HG03159 (cell line): ENCODE data around the gene AKAP6.
"Not testable (repeated sequence)": the region's sequence is repeated elsewhere in the genome, so short reads cannot be mapped to it uniquely, and the experiment has no call there.

Source experiments
- ATAC-seq: cut with Tn5 transposase; IDR thresholded peaks from one replicate; pipeline ENCODE4 v1.9.1; 2021; ENCODE audit warnings: mild to moderate bottlenecking, moderate library complexity; ENCODE audit not compliant: unreplicated experiment

Gene AKAP6

DNA sequence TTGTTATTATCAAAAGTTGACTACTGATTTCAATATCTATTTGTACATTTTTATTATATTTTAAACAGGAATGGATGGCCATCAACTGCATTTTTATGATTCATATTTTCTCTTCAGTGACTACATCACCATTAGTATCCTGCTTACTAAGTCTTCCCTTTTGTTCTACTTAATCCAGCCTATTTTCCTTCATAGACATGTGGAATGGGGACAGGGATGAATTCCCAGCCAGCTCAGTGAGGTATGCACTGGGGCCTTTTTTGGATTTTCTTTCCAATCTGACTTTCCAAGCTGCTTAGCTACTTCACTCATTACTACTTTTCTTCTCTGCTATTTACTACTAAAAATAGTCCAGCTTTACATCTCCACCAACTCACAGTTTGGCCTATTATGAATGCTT is 38.4 kb downstream of the AKAP6 start:
- ATAC-seq: no peak

DNA sequence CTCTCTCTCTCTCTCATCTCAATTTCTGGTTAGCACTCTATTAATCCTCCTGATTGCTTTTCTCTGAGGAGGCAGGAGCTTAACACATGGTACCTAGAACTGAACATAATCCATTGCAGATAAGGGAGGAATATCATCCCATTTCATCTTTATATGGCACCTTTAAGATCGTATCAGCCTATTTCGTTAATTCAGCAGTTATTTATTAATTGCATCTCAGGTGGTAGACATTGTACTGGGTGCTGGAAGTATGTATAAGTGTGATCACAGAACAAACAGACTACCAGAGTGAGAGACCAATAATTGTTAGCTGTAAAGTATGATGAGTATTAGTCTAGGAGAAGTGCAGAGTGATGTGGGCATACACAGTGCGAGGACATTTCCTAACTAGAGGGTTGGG is 39.0 kb downstream of the AKAP6 start:
- no peak for ATAC-seq

DNA sequence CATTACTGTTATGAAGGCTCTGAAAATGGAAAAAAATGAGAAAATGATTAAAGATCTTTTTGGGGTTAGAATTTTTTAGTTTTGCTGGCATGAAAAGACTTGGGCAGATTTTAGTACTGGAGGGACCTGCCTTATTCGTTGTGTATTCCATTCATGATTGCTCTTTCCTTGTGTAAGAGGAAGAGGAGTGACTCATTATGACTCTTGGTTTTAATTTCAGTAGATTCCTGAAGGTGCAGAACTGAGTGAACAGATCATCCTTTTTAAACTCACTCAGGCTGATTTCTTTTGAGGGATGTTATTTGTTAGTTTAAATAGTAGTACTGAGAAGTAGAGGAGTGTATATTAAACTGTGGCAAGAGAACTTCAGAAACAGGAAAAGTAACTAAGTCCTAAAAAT is 41.6 kb downstream of the AKAP6 start:
- ATAC-seq: no peak

DNA sequence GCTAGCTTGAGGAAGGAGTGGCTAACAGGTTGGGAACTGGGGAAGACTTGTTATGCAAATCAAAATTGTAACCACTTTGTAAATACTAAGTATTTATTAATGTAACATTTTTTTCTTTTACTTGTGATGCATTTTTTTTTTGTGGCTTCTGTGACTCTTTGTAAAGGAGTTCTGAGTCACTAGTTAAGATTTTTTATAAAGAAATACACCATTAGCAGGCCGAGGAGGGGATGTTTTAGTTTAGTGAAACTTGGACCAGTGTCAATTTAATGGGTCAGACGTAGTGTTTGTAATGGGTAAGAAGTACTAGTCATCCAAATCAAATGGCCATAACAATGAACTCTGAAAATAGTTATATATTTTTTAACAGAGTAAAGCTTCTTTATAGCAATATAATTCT is 43.1 kb downstream of the AKAP6 start:
- no peak for ATAC-seq

DNA sequence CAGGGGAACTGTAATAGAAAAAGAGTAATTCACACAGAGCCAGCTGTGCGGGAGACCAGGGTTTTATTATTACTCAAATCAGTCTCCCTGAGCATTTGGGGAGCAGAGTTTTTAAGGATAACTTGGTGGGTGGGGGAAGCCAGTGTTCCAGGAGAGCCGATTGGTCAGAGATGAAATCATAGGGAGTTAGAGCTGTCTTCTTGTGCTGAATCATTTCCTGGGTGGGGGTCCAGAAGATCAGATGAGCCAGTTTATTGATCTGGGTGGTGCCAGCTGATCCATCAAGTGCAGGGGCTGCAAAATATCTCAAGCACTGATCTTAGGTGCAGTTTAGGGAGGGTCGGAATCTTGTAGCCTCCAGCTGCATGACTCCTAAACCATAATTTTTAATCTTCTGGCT is 44.1 kb downstream of the AKAP6 start:
- ATAC-seq: not testable (repeated sequence)

DNA sequence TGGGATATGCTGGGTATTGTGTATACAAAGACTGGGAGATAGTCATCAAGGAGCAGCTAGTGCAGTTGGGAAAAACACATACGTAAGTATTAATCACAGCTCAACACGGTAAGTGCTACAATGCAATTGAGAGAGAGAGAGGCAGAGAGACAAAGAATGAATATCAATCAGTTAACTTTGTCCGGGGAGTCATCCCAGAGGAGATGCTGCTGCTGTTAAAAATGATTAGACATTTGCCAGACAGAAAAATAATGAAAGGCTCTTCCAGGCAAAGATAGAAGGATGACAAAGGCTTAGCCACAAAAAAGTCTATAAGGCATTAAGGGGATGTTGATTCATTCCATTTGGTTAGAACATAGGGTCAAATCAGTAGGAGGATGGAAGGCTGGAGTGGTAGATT is 45.1 kb downstream of the AKAP6 start:
- no peak for ATAC-seq

DNA sequence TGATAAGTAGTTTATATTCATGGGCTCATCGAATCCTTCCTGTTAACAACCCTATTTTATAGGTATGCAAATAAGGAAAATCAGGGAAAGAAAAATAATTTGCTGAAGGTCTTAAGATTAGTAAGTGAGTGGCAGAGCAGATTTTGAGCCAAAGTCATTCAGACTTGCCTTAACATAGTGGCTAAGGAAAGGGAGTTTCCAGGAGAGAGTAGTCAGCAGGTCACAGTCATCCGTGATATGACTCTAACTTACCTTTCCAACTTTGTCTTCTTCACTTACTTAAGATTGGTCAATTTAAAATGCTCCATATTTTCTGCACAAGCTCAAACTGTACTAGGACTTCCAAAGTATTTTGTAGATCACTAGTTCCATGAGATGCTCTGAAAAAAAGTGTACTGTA is 46.6 kb downstream of the AKAP6 start:
- ATAC-seq: no peak

DNA sequence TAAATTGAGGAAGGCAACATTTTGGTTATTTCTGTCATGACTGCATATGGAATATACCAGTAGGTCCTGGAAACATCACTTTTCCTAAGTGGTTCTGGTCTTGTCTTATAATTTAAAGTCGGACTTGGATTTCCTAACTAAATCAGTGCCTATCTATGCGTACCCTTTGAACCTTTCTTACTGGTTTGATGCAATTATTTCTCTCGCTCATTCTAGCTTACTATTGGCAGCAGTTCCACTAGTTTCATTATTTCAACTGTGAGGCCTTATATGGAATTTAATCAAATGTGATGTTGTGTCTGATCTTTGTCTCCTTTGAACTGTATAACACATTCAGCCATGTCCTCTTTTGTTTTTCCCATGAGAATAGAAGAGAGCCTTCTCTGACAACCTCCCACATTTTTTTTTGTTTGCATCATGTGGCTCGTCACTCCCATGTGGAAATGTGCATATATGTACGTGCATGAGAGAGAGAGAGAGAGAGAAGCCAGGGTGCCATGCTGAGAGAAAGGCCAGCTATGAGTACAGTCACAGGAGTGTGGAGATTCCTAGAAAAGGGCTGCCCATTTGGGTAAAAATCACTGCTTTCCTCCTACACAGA is 48.0 kb downstream of the AKAP6 start:
- no peak for ATAC-seq

DNA sequence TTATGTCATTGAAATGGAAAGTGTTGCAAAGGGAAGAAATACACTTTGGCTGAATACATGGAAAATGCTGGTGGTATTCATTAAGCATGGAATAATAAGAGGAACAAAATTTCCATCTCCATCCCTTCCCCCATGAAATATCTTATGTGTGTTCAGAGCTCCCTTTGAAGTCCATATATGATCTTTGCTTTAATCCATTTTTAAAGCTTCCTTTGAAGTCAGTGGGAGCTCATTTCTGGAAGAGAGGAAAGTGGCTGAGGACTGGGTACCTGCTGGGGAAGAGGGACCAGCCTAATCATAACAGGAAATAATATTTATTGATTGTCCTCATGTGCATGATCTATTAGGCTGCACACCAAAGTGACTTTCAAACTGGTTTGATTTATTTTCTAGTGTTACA is 49.2 kb downstream of the AKAP6 start:
- no peak for ATAC-seq

DNA sequence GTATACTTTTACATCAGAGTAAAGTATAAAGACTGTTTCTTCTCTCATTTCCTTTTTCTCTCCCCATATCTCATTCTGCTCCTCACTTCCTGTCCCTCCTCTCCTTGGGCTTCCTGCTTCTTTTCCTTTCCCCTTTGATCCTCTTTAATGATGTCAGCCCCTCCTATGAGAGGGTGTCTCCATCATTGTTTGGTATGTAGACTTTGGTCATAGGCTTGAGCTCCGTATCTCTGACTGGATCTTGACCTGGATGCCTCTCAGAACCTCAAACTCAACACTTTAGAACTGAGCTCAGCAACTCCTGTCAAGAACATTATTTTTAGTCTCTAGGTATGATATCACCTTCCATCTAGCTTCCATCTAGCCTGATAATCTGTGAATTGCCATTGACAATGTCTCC is 50.3 kb downstream of the AKAP6 start:
- no peak for ATAC-seq

DNA sequence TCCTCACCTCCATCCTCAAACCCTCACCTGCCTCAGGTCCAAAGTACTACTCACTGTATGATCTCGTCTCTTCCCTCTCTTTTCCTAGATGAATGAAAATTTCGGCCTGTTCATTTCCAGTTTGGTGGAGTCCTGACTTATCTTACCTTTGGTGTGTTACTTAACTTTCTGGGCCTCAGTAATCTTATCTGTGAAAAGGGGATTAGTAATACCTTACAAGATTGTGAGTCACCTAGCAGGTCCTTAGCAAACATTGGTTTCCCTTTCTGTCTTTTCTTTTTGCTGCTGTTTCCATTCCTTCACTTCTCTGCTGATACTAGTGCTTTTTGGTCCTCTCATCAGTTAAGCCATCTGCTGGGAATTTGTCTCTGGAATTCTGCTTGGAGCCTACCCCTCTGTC is 52.8 kb downstream of the AKAP6 start:
- no peak for ATAC-seq

DNA sequence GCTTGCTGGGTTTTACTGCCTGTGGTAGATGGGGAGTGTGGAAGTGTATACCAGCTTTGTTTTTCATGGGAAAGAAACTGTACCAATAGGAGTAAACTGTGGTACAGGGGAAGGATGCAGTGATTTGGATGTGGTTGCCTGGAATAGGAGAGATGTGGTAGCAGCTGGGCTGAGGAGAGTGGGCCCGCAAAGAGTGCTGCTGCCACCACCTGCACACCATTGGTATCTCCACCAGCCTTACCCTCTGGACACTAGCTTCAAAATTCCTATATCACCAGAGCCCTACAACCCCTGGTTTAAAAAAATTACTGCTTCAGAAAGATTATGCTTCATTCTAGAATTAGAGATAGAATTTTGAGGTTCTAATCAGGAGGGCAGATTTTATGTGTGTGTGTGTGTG is 53.6 kb downstream of the AKAP6 start:
- ATAC-seq: no peak

DNA sequence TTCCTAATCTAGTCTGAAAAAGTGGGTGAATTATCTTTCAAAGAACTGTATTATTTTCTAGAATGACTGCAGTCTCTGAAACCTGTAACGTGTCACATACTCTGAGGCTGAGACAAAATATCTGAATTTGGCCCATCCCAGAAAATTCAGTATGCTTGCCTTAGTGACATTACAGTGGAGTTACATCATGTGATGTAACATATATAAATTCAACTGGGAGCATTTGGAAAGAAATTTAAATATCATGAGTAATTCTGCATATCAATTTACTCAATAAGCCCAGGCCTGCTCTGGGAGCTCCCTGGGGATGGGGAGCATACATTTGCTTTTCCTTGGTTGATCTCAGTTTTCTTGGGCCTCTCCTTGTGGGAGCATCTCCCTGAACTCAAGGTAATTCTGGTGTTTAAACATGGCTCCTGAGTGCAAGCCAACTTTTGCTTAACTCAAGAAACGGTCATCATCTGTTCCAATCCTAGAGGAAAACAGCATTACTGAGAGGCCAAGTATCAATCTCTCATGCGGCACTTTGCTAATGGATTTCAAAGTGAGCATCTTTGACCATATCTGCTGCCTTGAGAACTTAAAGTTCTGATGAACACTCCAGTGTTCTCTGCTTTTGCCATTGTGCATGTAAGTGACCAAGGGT is 54.4 kb downstream of the AKAP6 start:
- no peak for ATAC-seq

DNA sequence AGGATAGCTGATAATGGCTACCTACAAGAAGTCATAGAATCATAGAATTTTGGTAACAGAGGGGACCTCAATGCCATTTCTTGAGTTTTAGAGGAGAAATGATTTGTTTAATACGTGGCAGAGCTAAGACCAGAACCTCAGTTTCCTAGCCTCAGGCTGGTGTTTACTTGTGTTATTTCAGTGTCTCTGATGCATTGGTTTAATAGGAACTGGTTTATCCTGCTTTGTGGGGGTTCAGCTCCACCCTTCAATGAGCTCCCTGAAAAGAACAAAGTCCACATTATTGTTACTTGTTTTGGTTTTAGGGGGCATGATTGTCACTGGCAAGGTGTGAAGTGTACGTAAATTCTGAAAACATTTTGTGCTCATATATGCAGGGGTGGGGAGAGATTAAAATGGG is 55.4 kb downstream of the AKAP6 start:
- no peak for ATAC-seq

DNA sequence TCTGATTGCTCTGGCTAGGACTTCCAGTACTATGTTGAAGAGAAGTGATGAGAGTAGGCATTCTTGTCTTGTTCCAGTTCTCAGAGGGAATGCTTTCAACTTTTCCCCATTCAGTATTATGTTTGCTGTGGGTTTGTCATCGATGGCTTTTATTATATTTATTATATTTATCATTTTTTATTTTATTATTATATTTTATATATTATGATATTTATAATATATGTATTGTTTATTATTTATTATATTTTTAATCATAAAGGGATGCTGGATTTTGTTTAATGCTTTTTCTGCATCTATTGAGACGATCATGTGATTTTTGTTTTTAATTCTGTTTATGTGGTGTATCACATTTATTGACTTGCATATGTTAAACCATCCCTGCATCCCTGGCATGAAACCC is 58.2 kb downstream of the AKAP6 start:
- ATAC-seq: not testable (repeated sequence)

DNA sequence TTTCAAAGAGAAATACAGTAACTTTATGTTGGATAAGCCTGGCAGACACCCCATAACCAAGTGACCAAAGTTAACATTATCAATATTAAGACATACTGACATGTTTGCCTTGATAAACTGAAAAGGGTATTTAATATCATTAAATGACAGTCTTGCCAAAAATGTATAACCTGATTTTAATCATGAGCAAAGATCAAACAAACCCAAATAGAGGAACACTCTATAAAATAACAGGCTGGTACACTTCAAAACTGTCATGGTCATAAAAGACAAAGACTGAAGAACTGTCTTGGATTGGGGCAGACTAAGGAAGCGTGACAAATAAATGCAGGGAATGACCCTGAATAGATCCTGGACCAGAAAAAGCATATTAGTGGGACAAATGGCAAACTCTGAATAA is 64.0 kb downstream of the AKAP6 start:
- ATAC-seq: no peak

DNA sequence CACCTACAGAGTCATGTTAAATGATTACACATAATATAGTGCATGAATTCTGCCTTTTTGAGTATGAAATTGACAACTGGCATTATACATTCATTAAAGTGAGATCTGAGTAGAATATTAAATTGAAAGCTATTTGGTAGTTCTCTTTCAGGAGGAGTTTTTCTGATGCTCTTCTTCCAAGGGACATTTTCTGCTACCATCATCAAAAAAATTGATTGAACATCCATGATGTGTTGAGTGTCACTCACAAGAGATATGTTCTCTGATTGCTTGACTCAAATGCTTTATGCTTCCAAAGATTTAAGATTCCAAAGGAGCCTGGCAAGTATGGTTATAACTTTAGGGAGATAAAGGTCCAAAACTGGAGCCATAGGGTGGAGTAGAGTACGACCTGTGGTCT is 64.9 kb downstream of the AKAP6 start:
- ATAC-seq: no peak

DNA sequence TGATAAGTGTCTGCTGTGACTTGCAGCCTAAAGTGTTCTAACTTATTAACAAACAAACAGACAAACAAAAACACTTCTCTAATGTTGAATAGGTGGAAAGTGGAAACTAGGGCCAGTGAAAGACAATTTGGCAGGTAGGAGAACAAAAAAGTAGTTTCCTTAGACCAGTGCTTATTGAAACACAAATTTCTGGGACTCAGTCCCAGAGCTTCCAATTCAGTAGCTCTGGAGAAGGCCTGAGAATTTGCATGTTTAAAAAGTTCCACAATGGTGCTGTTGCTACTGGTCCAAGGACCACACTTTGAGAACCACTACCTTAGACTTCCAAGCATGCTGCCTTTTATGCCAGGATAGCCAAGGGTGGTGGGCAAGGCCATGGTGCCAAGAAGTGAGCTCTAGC is 67.8 kb downstream of the AKAP6 start:
- no peak for ATAC-seq

DNA sequence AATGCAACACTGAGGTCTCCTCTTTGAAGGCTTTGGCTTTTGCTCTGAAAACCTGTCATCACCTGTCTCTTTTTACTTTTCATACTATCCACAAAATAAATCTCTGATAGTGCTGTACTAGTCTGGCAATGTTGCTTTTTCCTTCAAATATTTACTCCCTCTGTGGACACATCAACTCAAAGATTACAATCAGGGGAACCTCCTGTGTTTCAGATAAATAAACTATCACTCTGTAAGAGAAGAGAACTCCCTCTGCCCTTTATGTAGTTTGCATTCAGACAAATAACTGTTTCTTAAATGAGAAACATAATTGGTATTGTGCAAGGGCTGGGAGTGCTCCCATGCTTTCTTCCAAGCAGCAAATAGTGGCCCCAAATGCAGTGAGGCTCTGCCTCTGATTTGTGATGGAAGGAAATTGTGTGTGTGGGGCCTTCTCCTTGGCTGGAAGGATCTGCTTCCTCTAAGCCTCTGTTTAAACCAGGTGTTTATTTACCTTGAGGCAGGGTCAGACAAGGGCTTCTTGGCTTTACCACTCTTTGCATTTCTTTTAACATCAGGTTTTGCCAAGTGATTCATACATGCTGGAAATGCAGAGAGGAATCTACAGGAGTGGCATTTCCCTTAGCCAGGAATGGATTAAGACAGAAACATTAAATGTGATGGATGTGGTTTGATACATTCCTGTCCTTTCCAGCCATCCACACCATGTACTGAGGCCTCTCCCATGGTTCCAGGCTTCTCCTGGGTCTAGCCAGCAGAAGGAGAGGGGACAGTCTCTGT is 69.0 kb downstream of the AKAP6 start:
- no peak for ATAC-seq

DNA sequence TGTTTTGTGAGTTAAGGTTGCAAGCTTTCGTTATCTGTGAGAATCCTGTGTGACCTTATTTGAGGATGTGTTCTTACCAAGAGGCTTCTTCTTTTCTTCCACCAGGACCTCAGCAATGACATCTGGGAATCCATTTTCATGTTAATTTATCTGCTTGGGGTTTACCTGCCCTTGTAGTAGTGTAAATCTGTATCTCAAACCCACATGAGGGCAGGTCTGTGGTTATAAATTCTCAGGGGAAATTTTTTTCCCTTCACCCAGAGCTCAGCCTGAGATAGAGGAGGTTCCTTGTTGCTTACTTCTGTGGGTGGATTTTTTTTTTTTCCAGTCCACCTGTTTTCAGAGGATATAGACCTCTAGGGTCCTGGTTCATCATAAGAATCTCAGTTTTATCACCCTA is 70.8 kb downstream of the AKAP6 start:
- no peak for ATAC-seq

DNA sequence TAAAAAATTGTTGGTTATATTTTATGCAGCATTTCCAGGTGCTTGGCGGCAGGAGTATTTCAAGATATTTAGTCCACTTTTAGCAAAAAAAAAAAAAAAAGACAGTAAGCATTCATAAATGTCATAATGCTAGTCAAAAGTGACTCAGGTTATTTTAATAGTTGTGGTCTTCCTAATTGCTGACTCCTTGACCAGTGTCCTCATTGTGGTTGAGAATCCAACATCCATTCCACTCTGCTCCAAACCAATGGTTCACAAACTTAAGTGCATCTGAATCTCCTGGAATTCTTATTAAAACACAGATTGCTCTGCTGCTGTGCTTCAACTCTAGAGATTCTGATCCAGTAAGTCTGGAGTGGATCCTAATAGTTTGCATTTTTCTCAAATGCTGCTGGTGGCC is 71.4 kb downstream of the AKAP6 start:
- no peak for ATAC-seq

DNA sequence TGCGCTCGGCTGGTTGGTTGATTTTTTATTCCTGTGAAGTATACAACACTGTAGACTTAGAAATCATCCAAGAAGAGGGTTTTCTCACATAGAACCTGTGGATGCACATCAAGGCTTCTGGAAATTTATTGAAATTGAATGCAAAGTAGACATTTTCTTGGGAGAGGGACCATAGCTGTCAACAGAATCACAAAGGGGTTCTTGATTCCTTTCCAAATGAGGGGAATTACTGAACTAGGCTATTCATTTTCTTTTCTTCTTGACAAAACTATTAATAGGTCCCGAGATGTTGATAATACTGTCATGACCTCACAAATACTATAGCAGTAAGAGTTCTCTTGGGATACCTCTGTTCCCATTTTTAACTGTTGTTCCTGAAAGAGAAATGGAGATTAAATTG is 73.9 kb downstream of the AKAP6 start:
- no peak for ATAC-seq
